Esophagus muscularis mucosa (tissue), 4 donors: ENCODE measurements around the gene CALML4. TPM values are rescaled to one million over a fixed set of nuclear protein-coding genes. Genes with fewer than 3 reads are reported as not detected.

Source experiments
- DNase-seq: peaks from one replicate; pipeline ENCODE4 v3.0.0-alpha.2; 2017; ENCODE audit errors: extremely low spot score
- H3K27ac ChIP-seq, 4 donors: fragments of 200-600 bp; sonication (generic); replicated peaks in 1 of 4; 1 replicate in 3 of 4; 2 replicates in 1 of 4; pipeline ENCODE4 v1.5.1; 2016 to 2019; ENCODE audit warnings: mild to moderate bottlenecking in 1 of 4
- H3K27me3 ChIP-seq, 4 donors: fragments of 200-600 bp; sonication (generic); one replicate each; pipeline versions ENCODE4 v1.5.1 to v1.6.0; 2016 to 2019
- H3K36me3 ChIP-seq, 4 donors: fragments of 200-600 bp; sonication (generic); one replicate each; pipeline ENCODE4 v1.5.1; 2016 to 2019
- H3K4me1 ChIP-seq, 4 donors: fragments of 200-600 bp; sonication (generic); one replicate each; pipeline ENCODE4 v1.5.1; 2016 to 2019
- H3K4me3 ChIP-seq, 4 donors: fragments of 200-600 bp; sonication (generic); 1 replicate in 2 of 4; 2 replicates in 2 of 4; pipeline ENCODE4 v1.5.1; 2016 to 2019; ENCODE audit warnings: mild to moderate bottlenecking in 4 of 4, moderate library complexity in 1 of 4
- H3K9me3 ChIP-seq, 4 donors: fragments of 200-600 bp; sonication (generic); 1 replicate in 3 of 4; 2 replicates in 1 of 4; pipeline ENCODE4 v1.5.1; 2016 to 2019
- CTCF ChIP-seq, 3 experiments: fragments of 200-600 bp in 2 of 3; fragments of 450-650 bp in 1 of 3; sonication (generic) in 2 of 3; IDR thresholded peaks; one replicate each; pipeline ENCODE4 v1.5.1; 2017 to 2019; ENCODE audit warnings: antibody characterized with exemption in 3 of 3, mild to moderate bottlenecking in 2 of 3, moderate library complexity in 1 of 3
- EP300 ChIP-seq: sonication (generic); formaldehyde crosslinking; IDR thresholded peaks from one replicate; pipeline ENCODE4 v1.6.1; 2017; ENCODE audit warnings: antibody characterized with exemption
- POLR2A ChIP-seq: fragments of 450-650 bp; IDR thresholded peaks from one replicate; pipeline ENCODE4 v1.6.1; 2017; ENCODE audit warnings: antibody characterized with exemption, moderate library complexity, mild to moderate bottlenecking, low read depth
- POLR2AphosphoS5 ChIP-seq, 2 donors: sonication (generic); formaldehyde crosslinking; IDR thresholded peaks; one replicate each; pipeline ENCODE4 v1.6.1; 2017; ENCODE audit warnings: antibody characterized with exemption in 2 of 2
- WGBS: methylation state at CpG from one replicate; pipeline ENCODE4 v1.1.5; 2018; 5-methylcytosine and 5-hydroxymethylcytosine counted together
- intact Hi-C: fragments of 100-400 bp; cut with DNase I; formaldehyde crosslinking; loops from one replicate; pipeline ENCODE4 v1.15.1; 2023
- total RNA-seq, 4 donors: library from RNA; depleted of rRNA; stranded (reverse); fragments of >200 nt; gene quantifications; one replicate each; pipeline versions ENCODE4 v1.1.0 to v1.2.1, GENCODE V29; 2016

CALML4 gene
- total RNA-seq, 4 donors from 2014 or later, result 14.2 to 45.8 (median 32.1) TPM

DNA sequence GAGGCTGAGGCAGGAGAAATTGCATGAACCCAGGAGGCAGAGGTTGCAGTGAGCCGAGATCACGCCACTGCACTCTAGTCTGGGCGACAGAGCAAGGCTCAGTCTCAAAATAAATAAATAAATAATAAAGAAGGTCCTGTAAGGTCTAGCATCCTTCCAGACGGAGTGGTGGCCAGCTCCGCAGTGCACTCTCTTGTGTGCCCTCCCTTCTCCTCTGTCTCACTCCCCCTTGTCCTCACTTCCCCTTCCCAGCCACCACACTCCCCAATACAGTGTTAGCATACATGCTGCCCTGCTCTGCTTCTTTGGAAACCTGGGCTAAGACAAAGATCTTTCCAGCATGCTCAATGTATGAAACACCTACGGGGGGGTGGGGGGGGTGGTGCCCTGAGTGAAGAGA is 27.8 kb upstream of the CALML4 start:
- intact Hi-C loops, result no loop called here
- 88% methylated on average over 6 of the region's 6 CpGs for WGBS
- H3K36me3 ChIP-seq, result no peaks in the 10 kb centered on the region
- H3K9me3 ChIP-seq, result no peaks in the 10 kb centered on the region
- TF ChIP-seq EP300, result no peak
- TF ChIP-seq POLR2AphosphoS5 (IDR thresholded peaks at IDR 0.05), result no peak
- TF ChIP-seq POLR2A, result no peak
- TF ChIP-seq CTCF (IDR thresholded peaks at IDR 0.05), result no peak
- H3K27ac ChIP-seq, result no peak overlapping the region
- peaks cover 15 to 20% (median 18%) of the 10 kb centered on the region in 4 donors for H3K4me1 ChIP-seq
- H3K27me3 ChIP-seq, result no peaks in the 10 kb centered on the region
- H3K4me3 ChIP-seq, result no peak overlapping the region
- DNase-seq, result peak; percentile 84

DNA sequence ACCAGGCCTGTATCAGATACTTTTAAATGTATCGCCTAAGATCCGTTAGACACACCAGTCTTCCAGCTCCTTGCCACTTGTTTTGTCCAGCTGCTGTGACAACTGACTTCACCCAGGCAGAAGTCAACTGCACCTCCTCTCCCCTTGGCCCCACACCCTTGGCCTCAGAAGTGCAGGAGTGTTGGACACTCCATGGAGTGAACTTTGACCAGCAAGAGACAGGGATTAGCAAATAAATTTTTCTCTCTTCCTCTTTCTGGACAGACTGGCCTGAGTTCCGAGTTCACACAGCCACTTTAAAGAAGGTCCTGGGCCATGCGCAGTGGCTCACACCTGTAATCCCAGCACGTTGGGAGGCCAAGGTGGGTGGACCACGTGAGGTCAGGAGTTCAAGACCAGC is 27.3 kb upstream of the CALML4 start:
- Histone ChIP-seq H3K27me3 (no peaks in the 10 kb centered on the region), H3K4me3 (no peak overlapping the region), H3K36me3 (no peaks in the 10 kb centered on the region), H3K27ac (no peak overlapping the region), H3K4me1 (peaks cover 19 to 25% (median 22%) of the 10 kb centered on the region in 4 donors), H3K9me3 (no peaks in the 10 kb centered on the region)
- TF ChIP-seq POLR2A (no peak), POLR2AphosphoS5 (IDR thresholded peaks at IDR 0.05) (no peak), EP300 (no peak), CTCF (IDR thresholded peaks at IDR 0.05) (no peak)
- intact Hi-C loops, result no loop called here
- peak; percentile 62 for DNase-seq
- WGBS, result 91% methylated on average over 2 of the region's 6 CpGs

DNA sequence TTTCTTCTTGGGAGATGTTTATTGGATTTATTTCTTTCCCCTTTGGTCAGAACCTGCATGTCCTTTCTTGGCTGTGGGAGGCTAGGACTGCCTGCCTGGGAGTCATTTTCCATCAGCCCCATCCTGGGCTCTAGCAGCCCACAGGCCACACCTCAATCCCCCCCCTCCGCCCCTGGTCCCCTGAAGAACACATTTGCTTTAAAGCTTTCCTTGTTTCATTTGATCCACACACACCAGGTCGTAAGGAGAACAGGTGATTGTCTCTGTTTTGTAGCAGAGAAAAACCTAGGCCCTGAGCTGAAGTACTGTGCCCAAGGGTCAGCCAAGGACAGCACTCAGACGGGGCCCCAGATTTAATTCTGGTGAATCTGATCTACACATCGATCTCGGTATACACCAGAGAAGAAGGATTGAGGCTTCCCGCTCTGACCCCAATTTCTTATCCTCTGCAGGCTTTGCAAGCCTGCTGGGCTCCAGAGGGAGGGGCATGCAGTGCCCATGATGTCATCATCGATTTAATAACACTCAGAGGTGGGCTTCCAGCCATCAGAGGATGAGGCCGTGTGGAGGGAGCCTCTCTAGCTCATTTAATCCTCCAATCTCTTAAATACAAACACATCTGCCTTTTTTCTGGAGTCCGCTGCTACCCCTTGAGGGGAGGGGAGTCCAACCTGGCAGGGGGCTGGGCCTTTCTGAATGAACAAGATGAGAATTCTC is 26.1 kb upstream of the CALML4 start:
- intact Hi-C loops, result no loop called here
- no peaks in the 10 kb centered on the region for H3K9me3 ChIP-seq
- DNase-seq, result peak; percentile 75
- no peak overlapping the region for H3K4me3 ChIP-seq
- no peaks in the 10 kb centered on the region for H3K27me3 ChIP-seq
- no peaks in the 10 kb centered on the region for H3K36me3 ChIP-seq
- no peak overlapping the region for H3K27ac ChIP-seq
- H3K4me1 ChIP-seq, result peaks cover 19 to 29% (median 25%) of the 10 kb centered on the region in 4 donors
- WGBS, result 73% methylated on average over 9 of the region's 9 CpGs
- no peak for TF ChIP-seq POLR2AphosphoS5 (IDR thresholded peaks at IDR 0.05)
- no peak for TF ChIP-seq EP300
- no peak for TF ChIP-seq CTCF (IDR thresholded peaks at IDR 0.05)
- TF ChIP-seq POLR2A, result no peak

DNA sequence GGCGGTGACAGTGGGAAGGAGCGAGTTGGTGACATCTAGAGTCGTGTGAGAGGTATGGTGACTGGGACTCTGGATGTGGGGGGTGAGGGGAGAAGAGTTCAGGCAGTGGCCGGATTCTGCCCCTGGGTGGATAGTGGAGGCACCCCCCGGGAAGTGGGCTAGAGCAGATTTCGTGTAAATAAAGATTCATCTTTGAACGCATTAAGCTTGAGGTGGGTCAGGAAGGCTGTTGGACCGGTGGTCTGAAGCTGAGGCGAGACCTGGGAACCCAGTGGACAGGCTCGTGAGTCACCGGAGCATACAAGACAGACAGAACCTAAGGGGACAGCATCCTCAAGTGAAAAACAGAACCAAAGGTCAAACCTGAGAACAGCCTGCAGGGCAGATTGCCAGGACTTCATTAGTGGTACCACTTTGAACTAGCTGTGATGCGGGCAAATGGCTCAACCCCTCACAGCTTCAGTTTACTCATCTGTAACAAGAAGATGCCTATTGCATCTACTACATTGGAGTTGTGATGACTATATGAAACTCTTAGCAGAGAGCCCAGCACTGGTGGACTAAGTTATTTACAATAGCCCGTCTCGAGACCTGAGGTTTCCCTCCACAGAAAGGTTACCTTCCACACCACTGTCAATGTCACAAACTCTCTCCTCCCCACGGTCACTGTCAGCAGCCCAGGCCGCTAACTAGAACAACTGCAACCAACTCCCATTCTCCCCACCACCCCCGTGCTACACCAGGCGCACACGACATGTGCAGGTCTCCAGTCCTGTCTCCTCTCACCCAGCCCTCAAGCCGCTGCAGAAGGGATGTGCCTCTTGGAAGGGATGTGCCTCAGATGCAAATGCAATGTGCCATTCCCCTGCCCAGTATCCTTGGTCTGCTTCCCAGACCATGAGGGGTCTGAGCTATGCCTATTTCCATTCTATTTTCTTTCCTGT is 25.3 kb upstream of the CALML4 start:
- Histone ChIP-seq H3K36me3 (no peaks in the 10 kb centered on the region), H3K4me1 (peaks cover 19 to 29% (median 25%) of the 10 kb centered on the region in 4 donors), H3K27ac (peak overlapping the region; percentile 82 to 91 (median 88)), H3K4me3 (peak overlapping the region; percentile 83 to 93 (median 90)), H3K9me3 (no peaks in the 10 kb centered on the region), H3K27me3 (no peaks in the 10 kb centered on the region)
- WGBS, result 57% methylated on average over 19 of the region's 20 CpGs
- TF ChIP-seq CTCF (IDR thresholded peaks at IDR 0.05), result no peak
- no peak for TF ChIP-seq POLR2AphosphoS5 (IDR thresholded peaks at IDR 0.05)
- TF ChIP-seq EP300, result no peak
- no peak for TF ChIP-seq POLR2A
- peak; percentile 88 for DNase-seq
- intact Hi-C loops, result no loop called here
